A673 (cell line): ENCODE measurements around the gene NETO2. TPM values are rescaled to one million over a fixed set of nuclear protein-coding genes. Genes with fewer than 3 reads are reported as not detected.

Source experiments
- BruUV-seq: library from RNA; stranded (reverse); fragments of 400-500 nt; replicated peaks from 2 replicates; lab custom pipeline; 2021; lab: Mats Ljungman, UMichigan
- CTCF ChIA-PET: fragments of 300-600 bp; sonication (Branson Sonifier 250); formaldehyde crosslinking; loops from one replicate; lab custom pipeline; 2022; ENCODE audit warnings: antibody characterized with exemption; lab: Charles Lee
- POLR2A ChIA-PET: fragments of 300-600 bp; sonication (Branson Sonifier 250); formaldehyde crosslinking; loops from one replicate; lab custom pipeline; 2022; ENCODE audit warnings: antibody characterized with exemption; ENCODE audit not compliant: low non-redundant PET; lab: Charles Lee
- DNase-seq: peaks from one replicate; pipeline ENCODE4 v3.0.0-alpha.2; 2015; ENCODE audit warnings: low spot score
- H3K27ac ChIP-seq: fragments of 200-600 bp; sonication (generic); 2 replicates; pipeline ENCODE4 v1.5.1; 2016; ENCODE audit warnings: mixed run types, low read depth, mild to moderate bottlenecking, mixed read lengths, antibody characterized with exemption, low read length; ENCODE audit not compliant: poor library complexity, severe bottlenecking
- H3K27me3 ChIP-seq: fragments of 200-600 bp; sonication (generic); replicated peaks from 2 replicates; pipeline ENCODE4 v1.6.1; 2017; ENCODE audit warnings: mixed run types, low read depth, mild to moderate bottlenecking, mixed read lengths, antibody characterized with exemption, low read length; ENCODE audit not compliant: insufficient read depth, poor library complexity
- H3K36me3 ChIP-seq: fragments of 200-600 bp; sonication (generic); 2 replicates; pipeline ENCODE4 v1.6.1; 2016; ENCODE audit warnings: mixed run types, mild to moderate bottlenecking, mixed read lengths, antibody characterized with exemption, low read length; ENCODE audit not compliant: insufficient read depth, poor library complexity, severe bottlenecking
- H3K4me1 ChIP-seq: fragments of 200-600 bp; sonication (generic); 2 replicates; pipeline ENCODE4 v1.6.1; 2017; ENCODE audit warnings: mixed run types, mild to moderate bottlenecking, mixed read lengths, antibody characterized with exemption, low read length; ENCODE audit not compliant: insufficient read depth, poor library complexity, severe bottlenecking
- H3K4me3 ChIP-seq: fragments of 200-600 bp; sonication (generic); 2 replicates; pipeline ENCODE4 v1.5.1; 2016; ENCODE audit warnings: low read depth, mixed run types, mild to moderate bottlenecking, mixed read lengths, low read length; ENCODE audit not compliant: poor library complexity, severe bottlenecking
- H3K9me3 ChIP-seq: fragments of 200-600 bp; sonication (generic); 2 replicates; pipeline ENCODE4 v1.6.1; 2016; ENCODE audit warnings: mixed run types, low read depth, mild to moderate bottlenecking, mixed read lengths, antibody characterized with exemption, low read length; ENCODE audit not compliant: poor library complexity, severe bottlenecking
- CTCF ChIP-seq: fragments of 300-800, 200-600 bp; sonication (generic); conservative IDR thresholded peaks from 2 replicates; pipeline ENCODE4 v1.5.1; 2017; ENCODE audit warnings: low read depth, mild to moderate bottlenecking, antibody characterized with exemption, low read length, moderate library complexity, mixed read lengths
- EZH2 ChIP-seq: fragments of 200-600 bp; sonication (generic); IDR thresholded peaks from 2 replicates; pipeline ENCODE4 v1.6.1; 2017; ENCODE audit warnings: borderline replicate concordance, low read depth, mild to moderate bottlenecking, mixed read lengths, antibody characterized with exemption, low read length; ENCODE audit not compliant: poor library complexity, severe bottlenecking
- intact Hi-C: fragments of 100-400 bp; cut with micrococcal nuclease; formaldehyde crosslinking; loops from one replicate; pipeline ENCODE4 v1.10.0; 2022; ENCODE audit not compliant: unreplicated experiment
- total RNA-seq: library from RNA; stranded (reverse); gene quantifications from 2 replicates; pipeline ENCODE4 v1.2.3, GENCODE V29; 2021

Gene NETO2
- total RNA-seq, 1 experiment from 2014 or later = 68.7 TPM

GRCh38 chr16:47180073-47180472 is 36.3 kb upstream of the NETO2 start:
- Histone ChIP-seq H3K4me3 (no peak overlapping the region), H3K27me3 (no peaks in the 10 kb centered on the region), H3K4me1 (no peaks in the 10 kb centered on the region), H3K9me3 (no peaks in the 10 kb centered on the region), H3K27ac (no peak overlapping the region), H3K36me3 (no peaks in the 10 kb centered on the region)
- TF ChIP-seq CTCF (no peak), EZH2 (no peak)
- CTCF ChIA-PET = interaction anchor here (0.7 kb wide), 1 partner anchor 528 kb away, joined by 4 read pairs; no protein-coding TSS in a partner anchor
- BruUV-seq = no TSS peak
- intact Hi-C loops = no loop called here
- DNase-seq = no peak
- POLR2A ChIA-PET = no interaction called here

DNA sequence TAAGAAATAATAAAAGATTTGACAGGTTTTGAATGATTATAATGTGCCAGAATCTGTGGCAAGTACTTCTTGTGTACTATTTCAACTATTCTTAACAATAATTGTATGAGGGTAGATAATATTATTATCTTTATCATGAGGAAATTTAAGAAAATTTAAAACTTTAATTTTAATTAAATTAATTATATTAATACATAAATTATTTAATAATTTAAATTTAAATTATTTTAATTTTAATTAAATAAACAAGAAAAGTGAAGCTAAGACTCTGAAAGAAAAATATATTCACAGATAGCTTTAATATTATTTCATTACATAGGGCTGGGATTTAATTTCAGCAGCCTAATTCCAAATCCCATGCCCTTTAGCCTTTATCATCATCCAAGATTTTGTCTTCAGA is 31.4 kb upstream of the NETO2 start:
- H3K4me1 ChIP-seq = no peaks in the 10 kb centered on the region
- DNase-seq = no peak
- no peaks in the 10 kb centered on the region for H3K9me3 ChIP-seq
- no TSS peak for BruUV-seq
- TF ChIP-seq EZH2 (no peak), CTCF (no peak)
- ChIA-PET POLR2A (no interaction called here), CTCF (no interaction called here)
- H3K4me3 ChIP-seq = no peak overlapping the region
- intact Hi-C loops = no loop called here
- H3K27ac ChIP-seq = no peak overlapping the region
- H3K27me3 ChIP-seq = no peaks in the 10 kb centered on the region
- no peaks in the 10 kb centered on the region for H3K36me3 ChIP-seq

DNA sequence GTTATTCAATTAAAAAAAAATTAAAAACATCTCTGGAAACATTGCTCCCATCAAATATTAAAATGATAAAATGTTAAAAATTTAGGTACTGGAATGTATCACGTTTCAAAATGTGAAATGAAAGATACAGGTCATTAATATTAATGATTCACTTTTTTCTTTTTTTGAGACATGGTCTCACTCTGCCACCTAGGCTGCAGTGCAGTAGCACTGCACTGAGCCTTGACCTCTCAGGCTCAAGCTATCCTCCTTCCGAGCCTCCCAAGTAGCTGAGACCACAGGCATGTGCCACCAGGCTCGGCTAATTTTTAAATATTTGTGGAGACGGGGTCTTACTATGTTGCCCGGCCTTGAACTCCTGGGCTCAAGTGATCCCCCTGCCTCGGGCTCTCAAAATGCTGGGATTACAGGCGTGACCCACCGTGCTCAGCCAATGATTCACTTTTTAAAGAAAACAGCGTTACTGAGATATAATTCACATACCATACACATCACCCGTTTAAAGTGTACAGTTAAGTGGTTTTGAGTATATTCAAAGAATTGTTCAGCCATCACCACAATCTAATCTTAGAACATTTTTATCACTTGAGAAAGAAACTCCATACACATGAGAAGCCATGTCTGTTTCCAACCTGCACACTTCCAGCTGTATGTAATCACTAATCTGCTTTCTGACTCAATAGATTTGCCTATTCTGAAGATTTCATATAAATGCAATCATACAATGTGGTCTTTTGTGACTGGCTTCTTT is 19.1 kb upstream of the NETO2 start:
- POLR2A ChIA-PET = no interaction called here
- intact Hi-C loops = no loop called here
- Histone ChIP-seq H3K27me3 (no peaks in the 10 kb centered on the region), H3K4me3 (no peak overlapping the region), H3K9me3 (no peaks in the 10 kb centered on the region), H3K36me3 (no peaks in the 10 kb centered on the region), H3K27ac (no peak overlapping the region), H3K4me1 (no peaks in the 10 kb centered on the region)
- BruUV-seq = no TSS peak
- CTCF ChIA-PET = no interaction called here
- no peak for DNase-seq
- TF ChIP-seq CTCF (no peak), EZH2 (no peak)
